GM18951 (cell line): Measurements from ENCODE around the gene GSTK1.
"Not testable (repeated sequence)": the region's sequence is repeated elsewhere in the genome, so short reads cannot be mapped to it uniquely, and the experiment has no call there.

Source experiments
- POLR2A ChIP-seq: IDR thresholded peaks from 4 replicates; pipeline ENCODE4 v1.6.1; 2011; ENCODE audit warnings: mild to moderate bottlenecking; ENCODE audit not compliant: insufficient read length, insufficient read depth; ENCODE audit errors: extremely low read depth
- in situ Hi-C: fragments of 300-500 bp; cut with MboI; formaldehyde crosslinking; loops from one replicate; pipeline ENCODE4 v1.12.0; 2022; ENCODE audit warnings: low sequenced_read_pairs, mixed read lengths, inconsistent platforms; ENCODE audit not compliant: unreplicated experiment

The GSTK1 gene

GRCh38 chr7:143261901-143262300 is 1.3 kb upstream of the GSTK1 start:
- no peak for TF ChIP-seq POLR2A
- in situ Hi-C loops: no loop called here

DNA sequence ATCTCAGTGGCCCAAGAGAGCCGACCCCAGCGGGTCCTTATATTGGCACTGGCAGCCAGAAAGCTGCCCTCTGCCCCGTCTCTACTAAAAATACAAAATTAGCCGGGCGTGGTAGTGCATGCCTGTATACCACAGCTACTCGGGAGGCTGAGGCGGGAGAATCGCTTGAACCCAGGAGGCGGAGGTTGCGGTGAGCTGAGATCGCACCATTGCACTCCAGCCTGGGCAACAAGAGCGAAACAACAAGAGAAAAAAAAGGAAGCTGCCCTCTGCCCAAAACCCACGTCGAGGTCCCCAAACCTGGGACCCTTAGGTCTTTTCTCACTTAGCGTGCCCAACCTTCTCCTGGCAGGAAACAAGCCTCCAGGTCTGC is 941 bp downstream of the GSTK1 start:
- in situ Hi-C loops: not testable (repeated sequence)

DNA sequence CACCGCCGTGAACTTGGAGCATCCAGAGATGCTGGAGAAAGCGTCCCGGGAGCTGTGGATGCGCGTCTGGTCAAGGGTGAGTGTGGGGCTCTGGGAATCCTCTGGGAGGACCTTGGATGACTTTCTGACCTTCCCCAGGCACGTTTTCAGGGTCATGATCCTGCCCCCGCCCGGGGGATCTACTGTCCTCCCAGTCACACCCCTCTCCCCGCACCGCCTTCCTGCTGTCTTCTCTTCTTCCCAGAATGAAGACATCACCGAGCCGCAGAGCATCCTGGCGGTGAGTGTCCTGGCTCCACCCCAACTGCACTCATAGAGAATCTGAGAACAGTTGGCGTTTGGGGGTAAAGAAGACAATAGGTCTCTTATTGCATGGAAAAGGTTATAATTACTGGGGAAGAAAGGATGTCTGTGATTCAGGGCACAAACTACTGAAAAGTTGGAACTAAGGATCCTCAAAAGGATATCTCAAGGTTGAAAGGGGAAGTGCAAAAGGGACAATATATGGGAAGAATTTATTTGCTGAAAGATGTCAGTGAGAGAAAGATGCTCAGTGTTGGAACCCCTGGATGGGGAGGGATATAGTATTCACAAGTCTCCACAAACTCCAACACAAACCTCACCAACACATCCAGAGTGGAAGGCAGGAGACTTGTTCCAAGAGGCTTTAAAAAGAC is 1.9 kb downstream of the GSTK1 start:
- in situ Hi-C loops: no loop called here
- TF ChIP-seq POLR2A: no peak

GRCh38 chr7:143269251-143269650 is 6.0 kb downstream of the GSTK1 start:
- in situ Hi-C loops: no loop called here
- TF ChIP-seq POLR2A: no peak

GRCh38 chr7:143271240-143271639 is 8.0 kb downstream of the GSTK1 start:
- in situ Hi-C loops: no loop called here
- no peak for TF ChIP-seq POLR2A

GRCh38 chr7:143272871-143273270 is 9.6 kb downstream of the GSTK1 start:
- in situ Hi-C loops: no loop called here
- no peak for TF ChIP-seq POLR2A

GRCh38 chr7:143279186-143280098 is 16.2 kb downstream of the GSTK1 start:
- no peak for TF ChIP-seq POLR2A
- in situ Hi-C loops: no loop called here

DNA sequence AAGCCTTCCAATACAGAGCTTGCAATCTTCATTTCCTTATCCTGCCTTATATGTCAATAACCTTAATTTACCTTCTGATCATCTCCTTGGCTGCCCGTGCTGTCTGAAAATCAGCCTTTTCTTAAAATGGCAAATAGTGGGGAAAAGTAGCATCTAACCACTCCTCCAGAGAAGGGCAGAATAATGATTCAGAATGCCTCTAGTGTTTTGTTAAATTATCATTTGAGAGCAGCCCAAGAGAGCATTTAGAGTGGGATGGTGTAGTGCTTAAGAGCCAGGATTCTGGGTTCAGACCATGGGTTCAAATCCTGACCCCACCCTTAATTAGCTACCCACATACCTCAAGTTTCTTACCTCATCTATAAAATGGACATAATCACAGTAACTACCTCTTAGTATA is 16.9 kb downstream of the GSTK1 start:
- TF ChIP-seq POLR2A: no peak
- in situ Hi-C loops: no loop called here

GRCh38 chr7:143280566-143280965 is 17.3 kb downstream of the GSTK1 start:
- in situ Hi-C loops: no loop called here

DNA sequence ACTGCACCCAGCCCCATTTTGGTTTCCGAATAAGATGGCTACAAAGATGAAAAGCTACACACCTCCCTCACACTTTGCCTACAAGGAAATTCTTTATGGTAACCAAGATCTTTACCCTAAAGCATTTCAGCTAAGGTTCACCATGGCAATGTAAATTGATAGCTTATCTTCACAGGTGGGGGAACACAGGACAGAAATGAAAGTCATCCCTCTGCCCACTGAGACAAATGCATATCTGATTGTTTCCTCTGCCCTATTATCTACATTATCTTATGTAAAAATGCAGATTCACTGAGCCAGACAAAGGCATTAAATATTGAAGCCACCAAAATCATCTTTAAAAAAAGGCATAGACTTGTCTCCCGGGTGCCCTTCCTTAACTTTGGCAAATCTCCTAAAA is 18.3 kb downstream of the GSTK1 start:
- in situ Hi-C loops: no loop called here
- no peak for TF ChIP-seq POLR2A

More at GRCh38 chr7:143280566-143280965, 17.3 kb downstream of the GSTK1 start:
- TF ChIP-seq POLR2A: no peak

- TF ChIP-seq POLR2A: no peak
- in situ Hi-C loops: no loop called here
Observed at GRCh38 chr7:143282124-143282523, 18.9 kb downstream of the GSTK1 start.

GRCh38 chr7:143283381-143283780 is 20.1 kb downstream of the GSTK1 start:
- TF ChIP-seq POLR2A: no peak
- in situ Hi-C loops: no loop called here

DNA sequence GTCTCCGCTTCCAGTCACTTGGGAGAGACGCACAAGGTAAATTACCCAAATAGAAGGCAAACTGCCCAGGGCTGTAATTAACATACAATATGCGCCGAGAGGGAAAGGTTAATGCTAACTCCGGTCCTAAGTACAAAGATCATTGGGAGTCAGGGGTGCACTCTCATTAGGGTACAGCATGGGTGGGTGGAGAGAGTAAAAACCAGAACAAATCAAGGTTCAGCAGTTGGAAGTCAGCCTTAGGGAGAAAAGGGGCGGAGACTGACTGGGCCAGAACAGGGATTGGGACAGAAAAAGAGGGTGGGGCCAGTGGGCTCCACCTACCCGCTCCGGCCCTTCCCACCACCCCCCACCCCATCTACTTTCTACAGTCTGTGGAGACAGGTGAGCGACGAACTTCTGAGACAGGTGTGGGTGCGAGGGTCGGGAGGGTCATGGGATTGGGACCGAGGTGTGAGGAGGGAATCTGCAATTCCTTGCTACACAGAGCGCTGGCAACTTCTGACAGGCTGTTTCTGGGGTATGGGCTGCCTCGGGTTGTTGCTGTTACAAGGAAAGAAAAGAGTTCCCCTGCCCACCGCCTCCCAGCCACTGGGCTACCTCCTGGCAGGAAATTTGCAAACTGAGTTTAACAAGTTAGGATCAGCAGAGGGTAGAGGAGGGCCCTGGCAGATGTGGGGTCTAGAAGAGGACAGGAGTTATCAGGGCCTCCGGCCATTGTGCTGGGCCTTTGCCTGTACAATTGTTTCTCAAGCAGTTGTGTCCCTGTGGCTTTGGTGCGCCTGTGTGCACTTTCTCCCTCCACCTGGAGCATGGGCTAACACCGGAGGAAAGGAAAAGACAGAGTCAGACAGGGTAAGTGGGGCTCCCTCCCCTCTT is 21.6 kb downstream of the GSTK1 start, which contains the start of gene TMEM139:
Gene TMEM139, plus strand, starts transcription at position 368 of the 879 bp plus-strand sequence. CDS start 1,000 bp downstream, outside the sequence.
- in situ Hi-C loops: no loop called here

More for the DNA sequence above, 21.6 kb downstream of the GSTK1 start, which contains the start of gene TMEM139:
- TF ChIP-seq POLR2A: no peak
